ENCODE data around the gene OR4S2.

DNA sequence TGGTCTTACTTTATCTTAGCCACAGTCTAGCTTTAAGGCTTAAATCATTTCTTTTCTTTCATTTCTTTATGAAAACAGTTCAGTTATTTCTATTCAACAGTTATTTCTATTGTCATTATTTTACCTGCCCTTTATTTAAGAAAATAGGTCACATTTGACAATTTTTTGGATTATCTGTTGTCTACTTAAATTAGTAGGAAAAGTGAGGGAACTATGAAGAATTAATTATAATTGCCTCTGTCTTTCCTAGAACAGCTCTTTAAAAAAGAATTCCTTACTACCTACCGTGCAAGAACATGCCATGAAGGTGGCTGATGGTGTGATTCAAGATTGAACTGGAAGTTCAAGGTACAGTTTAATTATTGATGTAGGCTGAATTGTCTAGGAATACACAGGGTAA, 13.8 kb downstream of the OR4S2 start, which contains the start of gene OR4C6:
- TF ChIP-seq, protein P1, sequence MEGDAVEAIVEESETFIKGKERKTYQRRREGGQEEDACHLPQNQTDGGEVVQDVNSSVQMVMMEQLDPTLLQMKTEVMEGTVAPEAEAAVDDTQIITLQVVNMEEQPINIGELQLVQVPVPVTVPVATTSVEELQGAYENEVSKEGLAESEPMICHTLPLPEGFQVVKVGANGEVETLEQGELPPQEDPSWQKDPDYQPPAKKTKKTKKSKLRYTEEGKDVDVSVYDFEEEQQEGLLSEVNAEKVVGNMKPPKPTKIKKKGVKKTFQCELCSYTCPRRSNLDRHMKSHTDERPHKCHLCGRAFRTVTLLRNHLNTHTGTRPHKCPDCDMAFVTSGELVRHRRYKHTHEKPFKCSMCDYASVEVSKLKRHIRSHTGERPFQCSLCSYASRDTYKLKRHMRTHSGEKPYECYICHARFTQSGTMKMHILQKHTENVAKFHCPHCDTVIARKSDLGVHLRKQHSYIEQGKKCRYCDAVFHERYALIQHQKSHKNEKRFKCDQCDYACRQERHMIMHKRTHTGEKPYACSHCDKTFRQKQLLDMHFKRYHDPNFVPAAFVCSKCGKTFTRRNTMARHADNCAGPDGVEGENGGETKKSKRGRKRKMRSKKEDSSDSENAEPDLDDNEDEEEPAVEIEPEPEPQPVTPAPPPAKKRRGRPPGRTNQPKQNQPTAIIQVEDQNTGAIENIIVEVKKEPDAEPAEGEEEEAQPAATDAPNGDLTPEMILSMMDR (IDR thresholded peaks at IDR 0.05; ENCODE audit: insufficient read depth, low read depth, low read length), result no peak
- TF ChIP-seq EZH2 (IDR thresholded peaks at IDR 0.05; ENCODE audit: insufficient read depth, low read length), result no peak
